SU-DHL-6 (cell line): ENCODE measurements around the gene AKAP11.

Experiments
- CTCF ChIP-seq: fragments of 200-600 bp; sonication (generic); IDR thresholded peaks from one replicate; pipeline ENCODE4 v1.5.1; 2017; ENCODE audit warnings: antibody characterized with exemption, mild to moderate bottlenecking, low read length, moderate library complexity; ENCODE audit not compliant: insufficient read depth, poor library complexity, severe bottlenecking
- EZH2phosphoT487 ChIP-seq: fragments of 200-600 bp; sonication (generic), shearing (Covaris generic); conservative IDR thresholded peaks from 2 replicates; pipeline ENCODE4 v1.6.1; 2018; ENCODE audit warnings: mild to moderate bottlenecking, antibody characterized with exemption, low read length, moderate library complexity, mixed read lengths

DNA sequence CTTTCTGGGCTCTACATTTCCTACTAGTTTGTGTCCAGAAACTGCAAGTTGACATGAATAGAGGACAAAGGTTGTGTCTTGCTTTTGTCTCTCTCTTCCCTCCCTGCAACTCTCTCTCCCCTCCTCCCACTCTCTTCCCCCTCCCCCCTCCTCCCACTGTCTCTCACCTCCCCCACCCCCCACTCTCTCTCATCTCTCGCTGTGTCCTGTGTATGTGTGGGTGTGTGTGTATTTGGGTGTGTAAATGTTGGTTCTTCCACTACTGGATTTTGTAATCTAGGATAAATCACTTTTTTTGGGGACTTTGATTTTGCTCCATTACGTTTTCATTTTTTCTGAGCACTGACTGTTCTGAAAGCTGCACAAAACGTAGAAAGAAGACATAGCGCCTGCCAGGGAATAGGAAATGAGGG, 48.4 kb downstream of the AKAP11 start:
- TF ChIP-seq CTCF (no peak), EZH2phosphoT487 (no peak)
